ENCODE data around the gene ZNF862.
"Not testable (repeated sequence)": the region's sequence is repeated elsewhere in the genome, so short reads cannot be mapped to it uniquely, and the experiment has no call there.

Gene ZNF862

DNA sequence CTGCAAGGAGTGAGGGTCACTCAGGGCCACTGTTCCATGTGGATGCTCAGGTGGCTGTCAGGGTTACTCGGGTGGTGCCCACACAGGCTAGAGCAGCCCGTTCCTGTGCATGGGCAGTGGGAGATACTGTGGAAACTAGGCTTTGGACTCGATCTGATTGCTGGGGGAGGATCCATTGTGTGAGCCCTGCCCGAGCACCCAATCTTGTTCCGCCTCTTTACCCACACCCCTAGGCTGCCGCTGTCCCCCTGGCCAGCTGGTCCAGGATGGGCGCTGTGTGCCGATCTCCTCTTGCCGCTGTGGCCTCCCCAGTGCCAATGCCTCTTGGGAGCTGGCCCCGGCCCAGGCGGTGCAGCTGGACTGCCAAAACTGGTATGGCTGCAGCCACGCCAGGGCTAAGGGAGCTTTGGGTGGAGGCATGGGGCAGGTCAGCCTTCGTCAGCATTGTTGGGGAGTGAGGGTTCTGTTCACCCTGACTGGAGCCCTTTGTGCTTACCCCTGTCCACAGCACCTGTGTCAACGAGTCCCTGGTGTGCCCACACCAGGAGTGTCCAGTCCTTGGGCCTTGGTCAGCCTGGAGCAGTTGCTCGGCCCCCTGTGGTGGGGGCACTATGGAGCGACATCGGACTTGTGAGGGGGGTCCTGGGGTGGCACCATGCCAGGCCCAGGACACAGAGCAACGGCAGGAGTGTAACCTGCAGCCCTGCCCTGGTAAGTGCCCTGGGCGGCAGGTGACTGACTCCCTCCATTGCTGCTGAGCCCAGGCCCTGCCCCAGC lies 12.4 kb upstream of the ZNF862 start:
- DNase-seq: no peak

DNA sequence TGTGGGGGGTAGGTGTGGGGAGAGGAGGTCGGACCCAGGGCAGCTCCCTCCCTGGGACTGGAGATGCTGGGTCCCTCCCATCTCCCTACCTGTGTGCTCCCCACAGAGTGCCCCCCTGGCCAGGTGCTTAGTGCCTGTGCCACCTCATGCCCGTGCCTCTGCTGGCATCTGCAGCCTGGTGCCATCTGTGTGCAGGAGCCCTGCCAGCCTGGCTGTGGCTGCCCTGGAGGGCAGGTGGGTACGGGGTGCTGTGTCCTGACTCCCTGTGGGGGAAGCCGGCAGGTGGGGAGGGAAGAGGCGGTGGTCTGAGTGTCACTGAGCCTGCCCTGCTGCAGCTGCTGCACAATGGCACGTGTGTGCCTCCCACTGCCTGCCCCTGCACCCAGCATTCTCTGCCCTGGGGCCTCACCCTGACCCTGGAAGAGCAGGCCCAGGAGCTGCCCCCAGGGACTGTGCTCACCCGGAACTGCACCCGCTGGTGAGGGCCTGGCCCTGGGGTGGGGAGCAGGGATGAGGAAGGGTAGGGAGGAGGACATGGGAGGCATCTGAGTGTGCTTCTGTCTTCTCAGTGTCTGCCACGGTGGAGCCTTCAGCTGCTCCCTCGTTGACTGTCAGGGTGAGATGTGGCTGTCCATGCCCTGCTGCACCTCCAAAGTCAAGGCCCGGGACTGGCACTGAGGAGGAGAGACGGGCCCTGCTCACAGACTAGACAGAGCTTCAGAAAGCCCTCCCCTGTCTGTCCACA lies 11.7 kb upstream of the ZNF862 start:
- DNase-seq: no peak

DNA sequence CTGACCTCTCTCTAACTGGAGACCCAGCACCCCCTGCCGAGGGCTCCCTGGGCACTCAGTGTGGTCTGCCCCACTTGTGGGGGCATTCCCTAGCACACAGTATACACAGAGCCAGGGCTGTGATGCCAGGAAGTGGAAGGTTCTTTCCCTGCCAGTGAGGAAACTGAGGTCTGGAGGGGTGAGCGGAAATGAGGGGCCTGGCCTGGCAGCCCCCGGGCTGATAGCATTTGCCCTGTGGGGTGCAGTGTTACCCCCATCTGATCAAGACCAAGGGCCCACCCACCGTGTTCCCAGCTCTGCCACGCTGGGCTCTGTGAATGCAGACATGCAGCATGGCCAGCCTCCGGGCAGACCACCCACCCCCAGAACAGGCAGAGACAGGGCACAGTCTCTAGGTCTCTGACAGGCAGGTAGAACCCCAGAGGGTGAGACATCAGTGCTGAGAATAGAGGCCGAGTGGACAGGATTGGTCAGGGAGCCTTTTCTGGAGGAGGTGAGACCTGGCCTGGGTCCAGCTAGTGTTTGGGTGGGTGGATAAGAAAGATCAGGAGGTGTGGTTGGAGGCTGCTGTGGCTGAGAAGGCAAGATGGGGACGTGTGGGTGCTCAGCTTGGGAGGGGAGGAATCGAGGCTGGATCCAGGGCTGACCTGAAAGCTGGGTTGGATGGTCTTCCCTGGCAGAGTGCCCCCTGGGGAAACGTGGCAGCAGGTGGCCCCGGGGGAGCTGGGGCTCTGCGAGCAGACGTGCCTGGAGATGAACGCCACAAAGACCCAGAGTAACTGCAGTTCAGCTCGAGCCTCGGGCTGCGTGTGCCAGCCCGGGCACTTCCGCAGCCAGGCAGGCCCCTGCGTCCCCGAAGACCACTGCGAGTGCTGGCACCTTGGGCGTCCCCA lies 10.8 kb upstream of the ZNF862 start:
- DNase-seq: no peak

DNA sequence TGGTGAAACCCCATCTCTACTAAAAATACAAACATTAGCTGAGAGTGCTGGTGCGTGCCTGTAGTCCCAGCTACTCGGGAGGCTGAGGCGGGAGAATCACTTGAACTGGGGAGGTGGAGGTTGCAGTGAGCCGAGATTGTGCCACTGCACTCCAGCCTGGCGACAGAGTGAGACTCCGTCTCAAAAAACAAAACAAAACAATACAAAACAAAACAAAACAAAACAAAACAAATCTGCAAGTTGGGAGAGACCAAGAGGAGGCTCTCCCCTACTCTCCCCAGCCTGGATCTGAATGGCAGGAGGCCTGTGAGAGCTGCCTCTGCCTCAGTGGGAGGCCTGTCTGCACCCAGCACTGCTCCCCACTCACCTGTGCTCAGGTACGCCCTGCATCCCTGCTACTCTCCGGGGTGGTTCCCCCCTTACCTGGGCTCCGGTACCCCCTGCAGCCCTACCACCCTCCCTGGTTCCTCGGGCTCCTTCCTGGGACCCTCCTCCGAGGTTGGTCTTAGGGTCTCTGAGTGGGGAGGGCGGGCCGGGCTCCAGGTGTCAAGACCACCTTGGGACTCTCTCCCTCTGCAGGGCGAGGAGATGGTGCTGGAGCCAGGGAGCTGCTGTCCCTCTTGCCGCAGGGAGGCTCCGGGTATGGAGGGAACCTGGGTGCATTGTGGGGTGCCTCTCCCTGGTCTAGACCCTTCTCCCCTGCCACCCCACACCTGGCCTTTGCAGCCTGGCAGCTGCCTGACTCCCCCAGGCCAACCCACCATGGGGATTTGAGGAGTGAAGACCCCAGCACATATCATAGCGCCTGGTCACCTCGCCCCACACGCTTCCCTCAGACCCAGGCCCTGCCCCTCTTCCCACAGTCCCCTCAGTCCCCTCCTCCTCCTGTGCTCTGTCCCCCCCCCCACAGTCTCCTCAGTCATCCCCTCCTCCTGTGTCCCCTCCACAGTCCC lies 9.5 kb upstream of the ZNF862 start:
- no peak for DNase-seq

DNA sequence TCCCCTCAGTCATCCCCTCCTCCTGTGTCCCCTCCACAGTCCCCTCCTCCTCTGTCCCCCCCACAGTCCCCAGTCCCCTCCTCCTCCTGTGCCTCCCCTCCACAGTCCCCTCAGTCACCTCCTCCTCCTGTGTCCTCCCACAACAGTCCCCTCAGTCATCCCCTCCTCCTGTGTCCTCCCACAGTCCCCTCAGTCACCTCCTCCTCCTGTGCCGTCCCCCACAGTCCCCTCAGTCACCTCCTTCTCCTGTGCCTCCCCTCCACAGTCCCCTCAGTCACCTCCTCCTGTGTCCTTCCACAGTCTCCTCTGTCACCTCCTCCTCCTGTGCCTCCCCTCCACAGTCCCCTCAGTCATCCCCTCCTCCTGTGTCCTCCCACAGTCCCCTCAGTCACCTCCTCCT lies 7.6 kb upstream of the ZNF862 start:
- not testable (repeated sequence) for DNase-seq

DNA sequence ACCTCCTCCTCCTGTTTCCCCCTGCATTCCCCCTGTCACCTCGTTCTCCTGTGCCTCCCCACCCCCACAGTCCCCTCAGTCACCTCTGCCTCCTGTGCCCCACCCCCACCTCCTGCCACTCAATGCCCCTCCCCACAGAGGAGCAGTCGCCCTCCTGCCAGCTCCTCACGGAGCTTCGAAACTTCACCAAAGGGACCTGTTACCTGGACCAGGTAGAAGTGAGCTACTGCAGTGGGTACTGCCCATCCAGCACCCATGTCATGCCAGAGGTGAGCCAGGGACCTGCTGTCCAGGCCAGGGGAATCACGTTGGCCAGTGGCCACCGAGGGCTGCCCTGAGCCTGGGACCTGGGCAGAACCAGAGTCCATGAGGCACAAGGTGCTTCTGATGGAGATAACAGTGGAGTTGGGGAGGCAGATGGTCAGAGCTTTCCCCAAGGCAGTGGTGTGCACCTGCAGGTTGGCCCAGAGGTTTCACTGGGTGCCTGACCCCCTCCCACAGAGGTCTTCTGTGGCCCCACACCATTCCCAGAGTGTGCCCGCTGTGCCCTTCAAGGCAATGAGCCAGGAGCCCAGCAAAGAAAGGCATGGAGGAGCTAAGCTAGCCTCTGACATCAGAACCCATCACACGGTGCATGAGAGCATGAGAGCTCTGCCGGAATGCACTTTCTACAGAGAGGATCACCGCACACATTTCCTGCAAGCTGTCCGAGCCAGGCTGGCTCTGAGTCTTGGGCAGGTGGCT lies 7.0 kb upstream of the ZNF862 start:
- no peak for DNase-seq

DNA sequence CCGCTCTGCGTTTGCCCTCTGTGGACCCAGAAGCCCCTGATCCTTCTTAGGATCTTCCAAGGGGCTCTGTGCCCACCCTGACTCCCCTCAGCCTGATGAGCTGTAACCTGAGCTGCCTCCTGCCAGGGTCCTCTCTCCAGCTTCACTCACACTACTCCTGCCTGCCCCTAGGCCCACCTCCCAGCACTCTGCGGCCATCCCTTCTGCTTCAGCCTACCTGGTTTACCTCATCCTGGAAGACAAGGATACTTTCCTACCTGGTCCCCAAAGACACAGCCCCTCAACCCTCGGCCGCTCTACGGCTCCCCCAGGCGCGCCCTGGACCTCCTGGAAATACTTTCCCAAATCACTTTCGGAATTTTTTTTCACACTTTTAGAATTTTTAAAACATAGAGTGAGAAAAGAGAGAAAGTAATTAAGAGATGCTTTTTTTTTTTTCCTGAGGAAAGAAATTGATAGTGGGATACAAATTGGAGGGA lies 6.4 kb upstream of the ZNF862 start:
- DNase-seq: no peak

DNA sequence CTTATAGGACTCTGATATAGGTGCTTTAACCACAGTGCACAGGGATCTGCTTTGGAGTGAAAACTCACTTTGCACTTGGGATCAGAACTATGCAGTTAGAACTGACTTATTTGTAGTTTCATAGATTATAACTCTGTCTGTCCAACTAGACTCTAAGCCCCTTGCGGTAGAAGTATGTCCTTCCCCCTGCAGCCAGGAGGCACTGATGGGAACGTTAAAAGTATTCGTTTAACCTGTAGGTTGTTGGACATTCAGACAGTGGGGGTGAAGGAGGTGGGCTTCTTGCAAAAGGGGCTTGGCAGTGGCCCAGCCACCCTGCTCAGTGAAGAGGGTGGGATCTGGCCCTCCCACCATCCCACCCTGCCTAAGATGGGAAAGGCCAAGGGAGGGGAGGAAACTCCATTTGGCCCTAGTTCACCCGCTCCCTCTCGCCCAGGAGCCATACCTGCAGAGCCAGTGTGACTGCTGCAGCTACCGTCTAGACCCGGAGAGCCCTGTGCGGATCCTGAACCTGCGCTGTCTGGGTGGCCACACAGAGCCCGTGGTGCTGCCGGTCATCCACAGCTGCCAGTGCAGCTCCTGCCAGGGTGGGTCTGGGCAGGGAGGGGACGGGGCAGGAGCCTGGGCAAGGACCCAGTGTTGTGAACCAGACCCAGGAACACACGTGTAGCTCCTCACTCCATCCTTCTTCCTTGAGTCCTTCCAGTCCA lies 5.7 kb upstream of the ZNF862 start:
- no peak for DNase-seq

DNA sequence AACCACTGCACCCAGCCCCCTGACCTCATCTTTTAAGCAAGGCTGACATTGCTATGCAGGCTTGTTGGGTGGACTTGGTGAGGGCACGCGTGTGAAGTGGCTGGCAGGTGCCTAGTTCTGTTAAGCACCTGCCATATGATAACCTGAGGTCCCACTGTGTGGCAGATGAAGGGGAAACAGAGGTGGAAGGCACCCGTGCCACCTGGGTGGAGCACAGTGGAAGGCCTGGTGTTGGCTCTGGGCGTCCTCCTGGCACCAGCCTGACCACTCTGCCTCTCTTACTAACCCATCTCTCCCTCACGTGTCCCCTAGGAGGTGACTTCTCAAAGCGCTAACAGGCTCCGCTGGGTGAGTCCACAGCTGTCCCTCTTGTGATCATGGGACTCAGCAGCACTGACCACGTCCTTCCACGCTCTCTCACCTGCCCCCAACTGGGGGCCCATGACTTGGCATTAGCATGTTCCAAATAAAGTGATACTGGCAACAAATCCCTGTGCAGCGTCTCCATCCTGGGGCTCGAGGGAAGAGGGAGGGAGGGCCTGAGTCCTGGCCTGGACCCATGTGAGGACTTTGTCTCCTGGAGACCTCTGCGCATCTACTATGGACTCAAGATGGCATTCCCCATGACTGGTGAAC lies 4.6 kb upstream of the ZNF862 start:
- no peak for DNase-seq

DNA sequence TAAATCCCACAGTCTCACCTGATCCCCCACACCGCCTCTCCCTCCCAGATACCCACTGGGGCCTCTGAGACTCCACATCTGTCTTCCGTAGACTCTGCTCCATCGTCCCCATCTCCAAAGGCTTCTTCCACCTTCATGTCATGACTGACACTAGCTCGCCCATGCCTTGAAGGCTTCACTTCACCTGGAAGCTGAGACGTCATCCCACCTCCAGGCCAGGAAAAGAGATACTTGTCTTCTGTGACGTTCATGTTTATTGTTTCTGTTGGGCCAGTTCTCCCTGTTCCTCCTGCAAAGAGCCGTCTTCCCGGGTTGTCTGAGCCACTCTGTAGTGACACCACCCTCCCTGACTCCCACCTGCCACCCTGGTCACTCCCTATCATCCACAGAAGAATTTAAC lies 3.6 kb upstream of the ZNF862 start:
- DNase-seq: no peak

DNA sequence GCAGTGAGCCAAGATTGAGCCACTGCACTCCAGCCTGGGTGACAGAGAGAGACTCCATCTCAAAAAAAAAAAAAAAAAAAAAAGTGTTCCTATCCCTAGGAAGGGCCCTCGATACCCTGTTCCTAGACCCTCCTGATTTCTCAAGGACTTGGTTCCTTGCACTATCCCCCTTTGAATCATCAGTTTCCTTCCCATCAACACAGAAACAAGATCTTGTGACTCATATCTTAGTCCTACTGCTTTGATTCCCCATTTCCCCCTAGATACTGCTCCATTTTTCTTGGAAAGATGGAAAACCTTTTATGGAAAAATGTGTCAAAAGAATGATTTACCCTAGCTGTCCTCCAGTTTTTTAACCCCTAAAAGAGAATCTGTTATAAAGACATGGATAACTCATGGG lies 1.7 kb upstream of the ZNF862 start:
- no peak for DNase-seq

DNA sequence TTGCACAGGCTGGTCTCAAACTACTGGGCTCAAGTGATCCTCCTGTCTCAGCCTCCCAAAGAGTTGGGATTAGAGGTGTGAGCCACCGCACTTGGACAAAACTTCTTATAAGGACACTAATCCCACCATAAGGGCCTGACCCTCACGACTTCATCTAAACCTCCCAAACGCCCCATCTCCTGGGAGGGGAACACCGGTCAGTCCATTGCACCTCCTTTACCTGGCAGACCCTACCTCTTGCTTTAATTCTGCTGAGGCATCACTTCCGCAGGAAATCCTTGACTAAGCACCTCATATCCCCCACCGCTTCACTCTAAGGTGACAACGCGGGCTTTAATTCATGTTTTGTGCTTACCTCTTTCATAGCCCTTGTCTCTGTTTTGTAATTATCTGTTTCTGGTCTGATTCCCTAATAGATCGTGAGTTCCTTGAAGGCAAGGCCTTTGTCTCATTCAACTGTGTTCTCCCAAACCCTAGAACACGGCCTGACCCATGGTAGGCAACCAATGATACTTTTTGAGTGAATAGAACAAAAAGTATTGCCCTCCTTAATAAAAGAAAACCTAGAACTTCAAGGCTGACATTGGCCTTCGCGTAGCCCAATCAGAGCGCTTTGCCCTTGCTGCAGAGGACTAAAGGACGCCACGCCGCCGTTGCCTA lies 481 bp upstream of the ZNF862 start:
- no peak for DNase-seq

DNA sequence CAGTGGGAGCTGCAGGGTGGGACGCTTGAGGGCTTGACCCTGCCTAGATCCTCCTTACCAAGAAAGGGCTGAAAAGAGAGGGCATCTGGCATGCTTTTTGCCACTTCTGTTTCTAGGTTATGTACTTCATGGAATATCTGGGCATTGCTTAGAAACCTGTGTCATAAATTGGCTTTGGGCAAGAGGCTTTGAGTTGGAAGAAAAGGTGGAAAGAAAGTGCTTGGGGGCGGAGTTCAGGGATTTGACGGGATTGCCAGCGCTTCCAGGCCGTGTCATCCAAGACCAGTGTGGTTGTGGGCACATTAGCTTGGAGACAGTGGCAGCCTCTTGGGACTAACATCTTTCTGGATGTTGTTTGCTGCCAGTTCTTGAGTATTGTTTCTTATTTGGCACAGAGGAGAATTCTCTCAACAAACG lies 825 bp downstream of the ZNF862 start:
- peak in 1 of 2 experiments; percentile 41 for DNase-seq

DNA sequence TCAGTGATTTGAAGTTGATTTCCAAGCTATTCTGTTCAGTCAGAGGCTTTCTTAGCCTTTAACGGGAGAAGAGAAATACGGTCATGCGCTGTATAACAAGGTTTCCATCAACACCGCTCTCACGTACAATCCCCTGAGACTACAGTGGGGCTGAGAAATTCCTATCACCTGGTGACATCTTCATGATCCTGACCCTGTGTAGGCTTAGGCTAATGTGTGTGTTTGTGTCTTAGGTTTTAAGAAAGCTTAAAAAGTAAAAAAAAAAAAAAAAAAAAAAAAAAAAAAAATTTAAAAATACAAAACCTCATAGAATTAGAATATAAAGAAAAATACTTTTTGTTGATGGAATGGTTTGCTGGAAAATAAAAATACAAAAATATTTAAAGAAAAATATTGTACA lies 1.8 kb downstream of the ZNF862 start:
- DNase-seq: no peak

DNA sequence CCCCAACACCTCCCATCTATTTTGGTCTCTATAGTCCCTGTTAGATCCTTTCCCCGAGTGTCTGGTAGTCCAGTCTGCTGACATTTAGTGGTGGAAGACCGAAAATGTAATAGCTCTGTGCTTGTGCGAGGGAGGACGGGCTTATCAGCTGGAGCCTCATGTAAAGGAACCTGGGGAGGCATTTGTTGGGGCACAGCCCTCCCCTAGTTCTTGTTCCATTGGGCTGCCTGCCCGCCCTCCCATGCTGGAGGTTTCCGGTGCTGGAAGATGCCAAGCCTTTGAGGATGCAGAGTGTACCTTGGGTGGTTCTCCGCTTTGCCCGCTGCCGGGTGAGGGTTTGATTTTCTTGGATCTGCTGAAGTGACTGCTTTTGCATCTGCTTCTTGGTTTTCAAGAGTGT lies 5.4 kb downstream of the ZNF862 start:
- no peak for DNase-seq

DNA sequence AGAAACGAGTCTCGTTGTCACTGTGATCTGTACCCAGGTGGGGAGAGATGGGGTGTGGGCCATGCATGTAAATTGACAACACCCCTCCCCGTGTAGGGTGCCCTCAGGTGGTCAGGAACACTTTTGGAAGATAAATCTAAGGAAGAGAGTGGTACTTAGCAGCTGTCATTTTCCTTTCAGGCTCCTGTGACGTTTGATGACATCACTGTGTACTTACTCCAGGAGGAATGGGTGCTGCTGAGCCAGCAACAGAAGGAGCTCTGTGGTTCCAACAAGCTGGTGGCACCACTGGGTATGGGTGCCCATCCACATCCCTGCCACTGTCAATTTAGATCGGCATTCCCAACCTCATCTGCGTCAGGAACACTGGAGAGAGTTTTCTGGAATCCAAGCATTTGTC lies 6.3 kb downstream of the ZNF862 start:
- no peak for DNase-seq

DNA sequence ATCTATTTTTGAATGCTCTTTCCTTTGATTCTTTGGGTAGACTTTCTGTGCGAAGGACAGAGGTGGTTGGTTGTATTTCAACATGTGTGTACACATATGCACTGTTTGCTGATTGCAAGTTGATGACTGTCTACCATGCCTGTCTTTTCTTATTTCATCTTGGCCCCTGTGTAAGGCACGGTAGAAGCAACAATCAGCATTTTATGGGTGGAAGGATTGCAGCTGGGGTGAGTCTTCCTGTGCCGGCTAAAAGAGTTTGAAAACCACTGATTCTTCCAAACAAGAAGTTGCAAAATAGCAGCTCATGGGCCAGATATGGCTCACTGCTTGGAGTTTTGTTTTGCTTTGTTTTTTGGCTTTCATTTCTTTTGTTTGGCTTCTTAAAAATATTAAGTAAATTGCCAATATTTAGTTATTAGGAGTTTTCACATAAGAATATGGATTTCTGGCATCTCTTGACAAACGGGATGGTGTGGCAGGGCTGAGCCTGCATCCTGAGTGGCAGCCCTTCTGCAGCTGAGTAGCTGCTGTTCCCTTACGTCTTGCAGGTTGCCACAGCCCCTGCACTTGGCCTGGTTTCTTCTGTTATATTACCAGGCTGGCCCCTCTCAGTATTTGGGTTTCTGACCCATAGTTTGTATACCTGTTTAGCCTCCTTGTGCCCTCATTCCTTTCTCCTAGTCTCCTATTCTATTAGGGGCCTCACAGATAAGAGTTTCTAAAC lies 7.2 kb downstream of the ZNF862 start:
- DNase-seq: peak in 1 of 2 experiments; percentile 14

DNA sequence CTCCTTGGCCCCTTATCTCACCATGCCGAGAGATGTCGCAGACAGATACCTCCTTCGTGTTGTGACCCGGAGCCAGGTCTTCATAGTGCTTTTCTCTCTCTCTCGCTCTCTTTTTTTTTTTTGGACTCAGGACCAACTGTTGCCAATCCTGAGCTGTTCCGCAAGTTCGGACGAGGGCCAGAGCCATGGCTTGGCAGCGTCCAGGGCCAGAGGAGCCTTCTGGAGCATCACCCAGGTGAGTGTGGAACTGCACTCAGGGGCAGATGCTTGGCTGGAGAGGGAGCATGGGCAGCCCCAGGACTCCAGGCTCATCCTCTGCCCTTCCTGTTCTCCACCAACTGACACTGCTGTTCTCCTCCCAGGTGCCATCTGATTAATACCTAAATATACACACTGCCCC lies 7.8 kb downstream of the ZNF862 start:
- DNase-seq: no peak
